ENCODE data around the gene APOBEC3A. TPM values are rescaled to one million over a fixed set of nuclear protein-coding genes. Genes with fewer than 3 reads are reported as not detected.

Gene APOBEC3A
- polyA plus RNA-seq, 1 of the 3 experiments (the other 2 are of a cell fraction), result not detected

GRCh38 chr22:38968801-38969200, 11.4 kb downstream of the APOBEC3A start:
- Histone ChIP-seq H3K9me3 (no peaks in the 10 kb centered on the region), H3K4me2 (no peak overlapping the region), H3K9ac (no peak overlapping the region), H2AFZ (ENCODE audit: low read depth) (no peak overlapping the region), H3K36me3 (replicated peaks in 1 of 2; ENCODE audit: control insufficient read depth in 1 of 2, insufficient read depth in 2 of 2, low read length in 1 of 2) (no peaks in the 10 kb centered on the region), H3K79me2 (ENCODE audit: insufficient read depth) (no peaks in the 10 kb centered on the region), H3K4me1 (ENCODE audit: control insufficient read depth in 1 of 2, insufficient read depth in 2 of 2, low read depth in 1 of 2, low read length in 1 of 2) (no peaks in the 10 kb centered on the region), H4K20me1 (ENCODE audit: insufficient read depth) (no peaks in the 10 kb centered on the region), H3K27me3 (ENCODE audit: insufficient read depth) (no peaks in the 10 kb centered on the region), H3K27ac (ENCODE audit: low read depth in 2 of 2, low read length in 1 of 2) (no peak overlapping the region), H3F3A (replicated peaks; ENCODE audit: insufficient read depth) (no peaks in the 10 kb centered on the region), H3K9me2 (no peaks in the 10 kb centered on the region), H3K4me3 (ENCODE audit: low read depth in 2 of 2, low read length in 1 of 2) (no peak overlapping the region)
- TF ChIP-seq ZBTB33 (IDR thresholded peaks at IDR 0.05; ENCODE audit: borderline replicate concordance, low read depth), result no peak
- no peak for DNase-seq
- WGBS (ENCODE audit: low lambda C conversion rate), result 0% methylated on average over 1 of the region's 11 CpGs
- POLR2A ChIA-PET, result no interaction called here
- CTCF ChIA-PET, result no interaction called here

- Histone ChIP-seq H3K79me2 (ENCODE audit: insufficient read depth) (no peaks in the 10 kb centered on the region), H3K36me3 (replicated peaks in 1 of 2; ENCODE audit: control insufficient read depth in 1 of 2, insufficient read depth in 2 of 2, low read length in 1 of 2) (no peaks in the 10 kb centered on the region), H4K20me1 (ENCODE audit: insufficient read depth) (no peaks in the 10 kb centered on the region), H3K4me1 (ENCODE audit: control insufficient read depth in 1 of 2, insufficient read depth in 2 of 2, low read depth in 1 of 2, low read length in 1 of 2) (no peaks in the 10 kb centered on the region), H3K27ac (ENCODE audit: low read depth in 2 of 2, low read length in 1 of 2) (no peak overlapping the region), H3K9ac (no peak overlapping the region), H3K27me3 (ENCODE audit: insufficient read depth) (no peaks in the 10 kb centered on the region), H3K4me3 (ENCODE audit: low read depth in 2 of 2, low read length in 1 of 2) (no peak overlapping the region), H3F3A (replicated peaks; ENCODE audit: insufficient read depth) (no peaks in the 10 kb centered on the region), H3K9me2 (no peaks in the 10 kb centered on the region), H3K4me2 (no peak overlapping the region), H3K9me3 (no peaks in the 10 kb centered on the region), H2AFZ (ENCODE audit: low read depth) (no peak overlapping the region)
- ChIA-PET POLR2A (no interaction called here), CTCF (no interaction called here)
- no CpG with 5 or more reads among the region's 8 CpGs for WGBS (ENCODE audit: low lambda C conversion rate)
- TF ChIP-seq ELF1 (IDR thresholded peaks at IDR 0.05) (no peak), FOSL2 (IDR thresholded peaks at IDR 0.05; ENCODE audit: borderline replicate concordance, low read depth) (no peak), YY1 (IDR thresholded peaks at IDR 0.05; ENCODE audit: low read depth) (no peak), FOXJ3 (CRISPR knock-in tag; IDR thresholded peaks at IDR 0.05) (no peak), CTCF (IDR thresholded peaks at IDR 0.05) (no peak), PBX3 (IDR thresholded peaks at IDR 0.05) (no peak), SMC3 (IDR thresholded peaks at IDR 0.05; ENCODE audit: low read depth, low read length) (no peak), GATA2 (CRISPR knock-in tag; IDR thresholded peaks at IDR 0.05) (no peak), RFX5 (IDR thresholded peaks at IDR 0.05; ENCODE audit: low read length) (no peak), RXRA (IDR thresholded peaks at IDR 0.05; ENCODE audit: borderline replicate concordance, low read depth) (no peak), MAX (IDR thresholded peaks at IDR 0.05; ENCODE audit: low read depth) (no peak), NFIC (IDR thresholded peaks at IDR 0.05; ENCODE audit: borderline replicate concordance) (no peak), RCOR1 (IDR thresholded peaks at IDR 0.05; ENCODE audit: low read length) (no peak), ZBTB33 (IDR thresholded peaks at IDR 0.05; ENCODE audit: borderline replicate concordance, low read depth) (no peak), MXI1 (IDR thresholded peaks at IDR 0.05; ENCODE audit: low read depth, low read length) (no peak)
- no peak for DNase-seq
Observed at GRCh38 chr22:38970551-38970950, 13.1 kb downstream of the APOBEC3A start.
